WI38 (cell line): Measurements from ENCODE around the gene IGLON5.

Experiments used
- H3K4me3 ChIP-seq: 2 replicates; pipeline ENCODE4 v1.5.1; 2011; ENCODE audit warnings: low read depth, mild to moderate bottlenecking, control low read depth, low read length
- CTCF ChIP-seq: IDR thresholded peaks from 2 replicates; pipeline ENCODE4 v1.5.1; 2012; ENCODE audit warnings: low read depth, mild to moderate bottlenecking, control low read depth, low read length

IGLON5 gene

GRCh38 chr19:51356159-51356801 lies 44.8 kb downstream of the IGLON5 start:
- no peak for TF ChIP-seq CTCF

DNA sequence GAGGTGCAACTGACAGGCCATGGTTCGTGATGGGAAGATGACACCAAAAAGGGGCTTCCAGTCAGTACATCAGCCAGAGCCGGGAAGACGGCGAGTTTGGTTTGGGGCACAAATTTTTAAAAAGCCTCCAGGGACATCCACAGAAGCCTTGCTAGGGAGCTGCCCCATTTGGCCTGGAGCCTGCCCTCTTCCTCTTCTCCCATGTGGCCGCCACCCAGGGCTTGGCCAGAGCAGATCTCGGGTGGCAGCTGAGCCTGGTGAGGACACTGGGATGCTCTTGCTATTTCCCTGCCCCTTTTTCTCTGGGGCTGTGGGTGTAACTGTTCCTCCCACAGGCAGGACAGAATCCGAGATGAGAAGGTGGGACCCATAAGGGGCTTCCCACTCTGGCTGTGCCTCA lies 46.5 kb downstream of the IGLON5 start:
- H3K4me3 ChIP-seq: no peak overlapping the region
- no peak for TF ChIP-seq CTCF

More at GRCh38 chr19:51356159-51356801, 44.8 kb downstream of the IGLON5 start:
- H3K4me3 ChIP-seq: no peak overlapping the region

- no peak for TF ChIP-seq CTCF
- no peak overlapping the region for H3K4me3 ChIP-seq
Measured at GRCh38 chr19:51359294-51359693, 47.9 kb downstream of the IGLON5 start.

DNA sequence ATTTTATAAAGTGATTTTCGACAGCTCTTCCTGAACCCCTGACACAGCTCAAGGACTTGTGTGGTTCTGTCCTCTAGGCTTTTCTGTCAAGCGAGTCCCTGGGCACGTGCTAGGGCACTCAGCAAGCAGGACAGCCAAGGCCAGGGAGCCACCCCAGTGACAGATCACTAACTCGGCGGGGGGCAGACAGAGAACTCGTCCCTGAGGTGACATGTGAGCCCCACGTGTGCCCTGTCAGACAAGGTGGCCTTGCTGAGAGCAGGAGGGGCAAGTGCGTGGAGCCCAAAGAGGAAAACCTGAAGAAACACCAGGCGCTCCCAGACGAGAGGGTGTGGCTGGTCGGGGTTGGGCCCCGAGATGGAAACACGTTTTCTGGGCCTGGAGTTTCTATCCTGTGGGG lies 49.8 kb downstream of the IGLON5 start:
- TF ChIP-seq CTCF: no peak
- no peak overlapping the region for H3K4me3 ChIP-seq

DNA sequence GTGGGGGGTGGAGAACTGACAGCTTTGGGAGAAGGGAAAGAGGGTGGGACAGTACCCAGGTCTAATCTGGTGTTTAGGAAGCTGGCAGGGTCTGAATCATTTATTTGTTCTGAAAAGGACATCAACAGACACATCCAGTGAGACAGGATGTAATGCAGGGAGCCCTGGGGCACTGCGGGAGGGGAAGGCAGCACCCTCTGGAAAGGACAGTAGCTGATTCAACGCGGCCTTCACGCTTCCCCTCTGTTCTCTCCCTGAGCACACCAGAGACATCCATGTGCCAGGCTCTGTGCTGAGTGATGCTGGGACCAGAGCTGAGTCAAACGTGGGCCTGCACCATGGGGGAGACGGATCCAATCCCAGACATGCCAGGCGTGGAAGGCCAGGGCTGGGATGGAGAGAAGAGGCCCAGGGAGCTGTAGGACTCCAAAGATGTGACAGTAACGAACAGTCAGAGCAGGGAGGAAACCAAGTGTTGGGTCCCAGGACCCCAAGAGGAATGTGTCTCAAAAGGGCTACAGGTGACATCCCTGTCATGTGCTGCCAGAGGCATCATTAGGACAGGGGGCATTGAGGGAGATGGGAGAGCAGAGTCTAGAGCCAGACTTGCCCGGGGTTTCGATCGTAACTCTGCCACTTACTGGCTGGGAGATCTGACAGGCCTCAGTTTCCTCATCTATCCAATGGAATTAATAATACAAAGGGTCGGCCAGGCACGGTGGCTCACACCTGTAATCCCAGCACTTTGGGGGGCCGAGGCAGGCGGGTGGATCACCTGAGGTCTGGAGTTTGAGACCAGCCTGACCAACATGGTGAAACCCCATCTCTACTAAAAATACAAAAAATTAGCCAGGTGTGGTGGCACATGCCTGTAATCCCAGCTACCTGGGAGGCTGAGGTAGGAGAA lies 53.0 kb downstream of the IGLON5 start:
- no peak overlapping the region for H3K4me3 ChIP-seq
- no peak for TF ChIP-seq CTCF

DNA sequence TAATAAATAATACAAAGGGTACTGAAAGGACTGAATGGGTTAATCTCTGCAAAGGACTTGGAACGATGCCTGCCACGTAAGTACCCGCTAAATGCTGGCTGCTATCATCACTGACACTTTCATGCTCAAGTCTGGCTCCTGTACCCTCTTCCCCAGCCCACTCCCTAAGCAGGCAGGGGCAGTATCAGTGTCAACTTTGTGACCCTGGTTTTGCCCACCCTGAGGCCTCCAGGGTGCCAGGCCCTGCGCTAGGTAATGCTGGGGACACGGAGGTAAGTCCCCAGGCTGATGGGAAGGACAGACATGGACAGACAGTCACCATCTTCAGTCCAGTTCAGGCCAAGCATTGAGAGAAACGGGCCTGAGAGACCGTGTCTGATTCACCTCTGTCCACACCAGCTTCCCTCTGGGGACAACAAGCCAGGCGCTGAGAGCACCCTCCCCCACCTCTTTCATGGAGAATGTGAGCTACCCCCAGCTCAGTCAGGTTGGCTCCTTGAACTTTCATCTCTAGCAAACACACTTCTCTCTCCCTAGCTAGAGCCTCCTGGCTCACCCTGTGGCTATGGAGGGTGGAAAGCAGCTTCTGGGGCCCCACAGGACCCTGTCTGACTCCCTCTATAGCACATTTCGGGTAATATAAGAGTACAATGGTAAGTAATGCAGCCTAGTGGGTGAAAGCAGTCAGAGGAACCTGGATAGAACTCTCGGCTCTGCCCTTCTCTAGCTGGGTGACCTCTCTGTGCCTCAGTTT lies 53.9 kb downstream of the IGLON5 start:
- H3K4me3 ChIP-seq: peak overlapping the region; percentile 84
- TF ChIP-seq CTCF: no peak
